Myocyte (in vitro differentiated cells): ENCODE data around the gene CDC37. TPM values are rescaled to one million over a fixed set of nuclear protein-coding genes. Genes with fewer than 3 reads are reported as not detected.

Experiments used
- DNase-seq: peaks from one replicate; pipeline ENCODE4 v3.0.0-alpha.2; 2012; ENCODE audit warnings: low read depth
- microRNA counts: library from miRNA; unstranded; fragments of <30 nt; microRNA quantifications from one replicate; lab custom pipeline; 2016
- microRNA-seq: library from miRNA; unstranded; fragments of <30 nt; microRNA quantifications from one replicate; pipeline ENCODE4, GENCODE V29; 2016
- total RNA-seq: library from RNA; depleted of rRNA; stranded (reverse); fragments of >200 nt; gene quantifications from 2 replicates; pipeline ENCODE4 v1.2.3, GENCODE V29; 2014

CDC37 gene
- total RNA-seq, 1 donor from 2014 or later, result 201 TPM

GRCh38 chr19:10361569-10362011 lies 41.8 kb downstream of the CDC37 start:
- DNase-seq, result no peak

GRCh38 chr19:10356431-10356830 lies 46.9 kb downstream of the CDC37 start:
- DNase-seq, result no peak

GRCh38 chr19:10353793-10354391 lies 49.5 kb downstream of the CDC37 start:
- no peak for DNase-seq

GRCh38 chr19:10352764-10353671 lies 50.3 kb downstream of the CDC37 start:
- no peak for DNase-seq

GRCh38 chr19:10346509-10346908 lies 56.8 kb downstream of the CDC37 start:
- no peak for DNase-seq

- no peak for DNase-seq
Measured at GRCh38 chr19:10344780-10345179, 58.6 kb downstream of the CDC37 start.

GRCh38 chr19:10343495-10343894 lies 59.8 kb downstream of the CDC37 start:
- no peak for DNase-seq

MicroRNAs encoded within 50 kb of the gene (microRNA counts, 767-probe panel; counts per million panel counts)
- not detected for microRNA hsa-miR-1181 (lab: Ali Mortazavi, UCI)

Small RNA genes within 50 kb of the gene (microRNA-seq; reads per million reads assigned to microRNA genes)
- not detected for gene MIR1181

Other genes with a start within 250 kb of the CDC37 start
- 53.8 and 70.1 TPM in 2 replicates for gene DNMT1, start 208.6 kb downstream of the CDC37 start, total RNA-seq
- gene S1PR2, start 172.2 kb downstream of the CDC37 start, total RNA-seq, result 1.8 and 3.5 TPM in 2 replicates
- gene MRPL4, start 151.3 kb downstream of the CDC37 start, total RNA-seq, result 64.7 and 94.3 TPM in 2 replicates
- gene ICAM1, start 132.4 kb downstream of the CDC37 start, total RNA-seq, result 5.1 and 21.3 TPM in 2 replicates
- 1.4 and 3.2 TPM in 2 replicates for gene ICAM4, start 116.6 kb downstream of the CDC37 start, total RNA-seq
- 7.2 and 8.3 TPM in 2 replicates for gene ICAM5, start 113.6 kb downstream of the CDC37 start, total RNA-seq
- gene ZGLP1, start 93.7 kb downstream of the CDC37 start, total RNA-seq, result 1.8 and 4.2 TPM in 2 replicates
- 39.4 and 45.8 TPM in 2 replicates for gene FDX2, start 87.5 kb downstream of the CDC37 start, total RNA-seq
- 11.9 and 12.5 TPM in 2 replicates for gene RAVER1, start 70.0 kb downstream of the CDC37 start, total RNA-seq
- gene ICAM3, start 63.9 kb downstream of the CDC37 start, total RNA-seq, result 4.2 and 5.3 TPM in 2 replicates
- gene TYK2, start 23.0 kb downstream of the CDC37 start, total RNA-seq, result 61.6 and 67.2 TPM in 2 replicates
- 1.1 and 1.2 TPM in 2 replicates for gene PDE4A, start 17.0 kb upstream of the CDC37 start, total RNA-seq
- gene KEAP1, start 99.8 kb upstream of the CDC37 start, total RNA-seq, result 80.2 and 102 TPM in 2 replicates
- 0.21 and 1.1 TPM in 2 replicates for gene S1PR5, start 113.9 kb upstream of the CDC37 start, total RNA-seq
- 36.8 and 52.8 TPM in 2 replicates for gene ATG4D, start 140.4 kb upstream of the CDC37 start, total RNA-seq
- 13.9 and 22.1 TPM in 2 replicates for gene KRI1, start 162.5 kb upstream of the CDC37 start, total RNA-seq
- 10.2 and 16.5 TPM in 2 replicates for gene CDKN2D, start 165.4 kb upstream of the CDC37 start, total RNA-seq
- gene AP1M2, start 183.8 kb upstream of the CDC37 start, total RNA-seq, result 1.6 TPM in 1 of 2 replicates, not detected in the other
- gene SLC44A2, start 222.0 kb upstream of the CDC37 start, total RNA-seq, result 81.9 and 100 TPM in 2 replicates